Measurements from ENCODE around the gene PDLIM1. TPM values are rescaled to one million over a fixed set of nuclear protein-coding genes. Genes with fewer than 3 reads are reported as not detected.

PDLIM1 gene
- total and polyA plus RNA-seq, 2 donors (not counting 1 experiment from before 2014, with no cell fraction given): 24.3 to 390 TPM

- Histone ChIP-seq H3K27me3 (ENCODE audit: control insufficient read depth, insufficient read depth, low read length) (no peaks in the 10 kb centered on the region), H3K4me3 (replicated peaks in 1 of 4; ENCODE audit: control extremely low read depth in 1 of 4, insufficient read depth in 1 of 4, low read depth in 3 of 4, low read length in 4 of 4) (no peak overlapping the region), H2AFZ (ENCODE audit: low read length) (no peak overlapping the region), H3K9me3 (ENCODE audit: control insufficient read depth, insufficient read depth, low read depth, low read length) (no peaks in the 10 kb centered on the region), H3K4me1 (ENCODE audit: control insufficient read depth, extremely low read depth, insufficient read depth, low read length) (peaks cover 11% of the 10 kb centered on the region), H3K27ac (ENCODE audit: insufficient read depth, low read length) (no peak overlapping the region), H3K4me2 (ENCODE audit: extremely low read depth, insufficient read depth, low read length) (no peak overlapping the region), H3K9ac (ENCODE audit: insufficient read depth, low read length) (no peak overlapping the region), H4K20me1 (ENCODE audit: control insufficient read depth, extremely low read depth, insufficient read depth, low read length) (no peaks in the 10 kb centered on the region), H3K36me3 (ENCODE audit: control insufficient read depth, insufficient read depth, low read length) (no peaks in the 10 kb centered on the region), H3K79me2 (ENCODE audit: control insufficient read depth, insufficient read depth, low read length) (peaks cover 63% of the 10 kb centered on the region)
- TF ChIP-seq CTCF (conservative IDR thresholded peaks at IDR 0.05 in 1 of 2, IDR thresholded peaks at IDR 0.05 in 1 of 2; ENCODE audit: low read depth in 1 of 2, low read length in 2 of 2): no peak
- no peak for TF ChIP-seq EZH2 (IDR thresholded peaks at IDR 0.05; ENCODE audit: low read length, missing control alignments)
- no peak for DNase-seq (ENCODE audit: low read depth in 2 of 2)
Measured at GRCh38 chr10:95288303-95288702, 2.5 kb downstream of the PDLIM1 start.

GRCh38 chr10:95287281-95287680 is 3.5 kb downstream of the PDLIM1 start:
- Histone ChIP-seq H2AFZ (ENCODE audit: low read length) (no peak overlapping the region), H3K4me1 (ENCODE audit: control insufficient read depth, extremely low read depth, insufficient read depth, low read length) (peaks cover 11% of the 10 kb centered on the region), H3K27ac (ENCODE audit: insufficient read depth, low read length) (no peak overlapping the region), H3K27me3 (ENCODE audit: control insufficient read depth, insufficient read depth, low read length) (no peaks in the 10 kb centered on the region), H3K79me2 (ENCODE audit: control insufficient read depth, insufficient read depth, low read length) (peaks cover 71% of the 10 kb centered on the region), H3K9me3 (ENCODE audit: control insufficient read depth, insufficient read depth, low read depth, low read length) (no peaks in the 10 kb centered on the region), H3K4me3 (replicated peaks in 1 of 4; ENCODE audit: control extremely low read depth in 1 of 4, insufficient read depth in 1 of 4, low read depth in 3 of 4, low read length in 4 of 4) (no peak overlapping the region), H3K4me2 (ENCODE audit: extremely low read depth, insufficient read depth, low read length) (no peak overlapping the region), H3K36me3 (ENCODE audit: control insufficient read depth, insufficient read depth, low read length) (no peaks in the 10 kb centered on the region), H3K9ac (ENCODE audit: insufficient read depth, low read length) (no peak overlapping the region), H4K20me1 (ENCODE audit: control insufficient read depth, extremely low read depth, insufficient read depth, low read length) (no peaks in the 10 kb centered on the region)
- TF ChIP-seq EZH2 (IDR thresholded peaks at IDR 0.05; ENCODE audit: low read length, missing control alignments) (no peak), CTCF (conservative IDR thresholded peaks at IDR 0.05 in 1 of 2, IDR thresholded peaks at IDR 0.05 in 1 of 2; ENCODE audit: low read depth in 1 of 2, low read length in 2 of 2) (no peak)
- DNase-seq (ENCODE audit: low read depth in 2 of 2): no peak

GRCh38 chr10:95286707-95287106 is 4.1 kb downstream of the PDLIM1 start:
- no peak overlapping the region for H3K9ac ChIP-seq (ENCODE audit: insufficient read depth, low read length)
- H3K27ac ChIP-seq (ENCODE audit: insufficient read depth, low read length): no peak overlapping the region
- no peak overlapping the region for H2AFZ ChIP-seq (ENCODE audit: low read length)
- no peaks in the 10 kb centered on the region for H4K20me1 ChIP-seq (ENCODE audit: control insufficient read depth, extremely low read depth, insufficient read depth, low read length)
- H3K4me2 ChIP-seq (ENCODE audit: extremely low read depth, insufficient read depth, low read length): peak overlapping the region; percentile 18
- H3K79me2 ChIP-seq (ENCODE audit: control insufficient read depth, insufficient read depth, low read length): peaks cover 77% of the 10 kb centered on the region
- H3K4me3 ChIP-seq (replicated peaks in 1 of 4; ENCODE audit: control extremely low read depth in 1 of 4, insufficient read depth in 1 of 4, low read depth in 3 of 4, low read length in 4 of 4): no peak overlapping the region
- no peaks in the 10 kb centered on the region for H3K36me3 ChIP-seq (ENCODE audit: control insufficient read depth, insufficient read depth, low read length)
- peaks cover 11% of the 10 kb centered on the region for H3K4me1 ChIP-seq (ENCODE audit: control insufficient read depth, extremely low read depth, insufficient read depth, low read length)
- no peak for TF ChIP-seq CTCF (conservative IDR thresholded peaks at IDR 0.05 in 1 of 2, IDR thresholded peaks at IDR 0.05 in 1 of 2; ENCODE audit: low read depth in 1 of 2, low read length in 2 of 2)
- TF ChIP-seq EZH2 (IDR thresholded peaks at IDR 0.05; ENCODE audit: low read length, missing control alignments): no peak
- no peaks in the 10 kb centered on the region for H3K9me3 ChIP-seq (ENCODE audit: control insufficient read depth, insufficient read depth, low read depth, low read length)
- DNase-seq (ENCODE audit: low read depth in 2 of 2): no peak
- H3K27me3 ChIP-seq (ENCODE audit: control insufficient read depth, insufficient read depth, low read length): no peaks in the 10 kb centered on the region
